HG03558 (cell line): ENCODE results near the gene ILKAP.

Source experiments
- ATAC-seq: cut with Tn5 transposase; IDR thresholded peaks from one replicate; pipeline ENCODE4 v1.9.1; 2021; ENCODE audit warnings: moderate number of reproducible peaks; ENCODE audit not compliant: unreplicated experiment; ENCODE audit errors: extremely low read depth

The ILKAP gene

GRCh38 chr2:238167761-238168160, 35.7 kb downstream of the ILKAP start:
- ATAC-seq: no peak

GRCh38 chr2:238167344-238167715, 36.2 kb downstream of the ILKAP start:
- ATAC-seq: no peak

- no peak for ATAC-seq
These were observed 36.8 kb downstream of the ILKAP start for GRCh38 chr2:238166391-238167343.

GRCh38 chr2:238165288-238165921, 38.1 kb downstream of the ILKAP start:
- ATAC-seq: no peak

GRCh38 chr2:238164906-238165287, 38.6 kb downstream of the ILKAP start:
- no peak for ATAC-seq

GRCh38 chr2:238163481-238164198, 39.9 kb downstream of the ILKAP start:
- no peak for ATAC-seq

GRCh38 chr2:238162846-238163441, 40.6 kb downstream of the ILKAP start:
- no peak for ATAC-seq

GRCh38 chr2:238162251-238162845, 41.1 kb downstream of the ILKAP start:
- no peak for ATAC-seq

GRCh38 chr2:238161291-238162051, 42.0 kb downstream of the ILKAP start:
- no peak for ATAC-seq

- no peak for ATAC-seq
These were observed 43.0 kb downstream of the ILKAP start for GRCh38 chr2:238160206-238161129.

- ATAC-seq: no peak
These were observed 43.8 kb downstream of the ILKAP start for GRCh38 chr2:238159661-238160205.

- no peak for ATAC-seq
These were observed 44.4 kb downstream of the ILKAP start for GRCh38 chr2:238159071-238159539.

- ATAC-seq: no peak
These were observed 44.9 kb downstream of the ILKAP start, which contains the start of gene ERFE for GRCh38 chr2:238158509-238159070. Gene ERFE (plus strand): TSS chr2:238158970. CDS start chr2:238159008, 38 bp downstream.

GRCh38 chr2:238158018-238158508, 45.4 kb downstream of the ILKAP start:
- ATAC-seq: no peak

- ATAC-seq: no peak
These were observed 45.9 kb downstream of the ILKAP start for GRCh38 chr2:238157506-238158017.

GRCh38 chr2:238155761-238156694, 47.5 kb downstream of the ILKAP start:
- ATAC-seq: no peak
